Measurements from ENCODE around the gene BPIFB2.

BPIFB2 gene

DNA sequence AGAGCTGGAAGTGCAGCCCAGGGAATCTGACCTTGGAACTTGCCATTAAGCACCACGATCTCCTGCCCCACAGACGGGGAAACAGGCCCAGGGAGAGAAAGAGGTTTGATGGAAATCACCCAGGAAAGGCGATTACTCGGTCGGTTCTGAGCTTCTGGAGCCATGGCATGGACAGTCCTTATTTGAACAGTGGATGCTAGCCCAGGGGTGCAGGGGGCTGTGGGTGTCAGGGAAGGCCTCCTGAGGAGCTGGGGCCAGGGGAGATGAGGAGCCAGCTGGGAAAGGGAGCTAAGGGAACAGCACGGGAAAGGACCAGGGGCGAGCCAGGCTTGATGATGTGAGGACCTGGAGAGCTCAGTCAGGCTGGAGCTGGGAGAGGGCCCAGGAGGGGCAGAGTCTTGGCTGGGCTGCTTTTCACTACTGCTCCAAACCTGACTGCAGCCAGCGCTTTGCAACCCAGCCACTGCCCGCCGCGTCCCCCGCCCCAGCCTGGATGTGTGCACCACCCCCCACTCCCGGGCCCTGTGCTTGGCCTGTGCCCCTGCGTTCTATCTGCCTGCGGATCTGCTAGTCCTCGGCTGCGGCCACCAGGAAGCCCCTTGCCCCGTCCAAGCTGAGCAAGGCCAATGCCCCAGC is 21.1 kb upstream of the BPIFB2 start:
- DNase-seq: no peak

DNA sequence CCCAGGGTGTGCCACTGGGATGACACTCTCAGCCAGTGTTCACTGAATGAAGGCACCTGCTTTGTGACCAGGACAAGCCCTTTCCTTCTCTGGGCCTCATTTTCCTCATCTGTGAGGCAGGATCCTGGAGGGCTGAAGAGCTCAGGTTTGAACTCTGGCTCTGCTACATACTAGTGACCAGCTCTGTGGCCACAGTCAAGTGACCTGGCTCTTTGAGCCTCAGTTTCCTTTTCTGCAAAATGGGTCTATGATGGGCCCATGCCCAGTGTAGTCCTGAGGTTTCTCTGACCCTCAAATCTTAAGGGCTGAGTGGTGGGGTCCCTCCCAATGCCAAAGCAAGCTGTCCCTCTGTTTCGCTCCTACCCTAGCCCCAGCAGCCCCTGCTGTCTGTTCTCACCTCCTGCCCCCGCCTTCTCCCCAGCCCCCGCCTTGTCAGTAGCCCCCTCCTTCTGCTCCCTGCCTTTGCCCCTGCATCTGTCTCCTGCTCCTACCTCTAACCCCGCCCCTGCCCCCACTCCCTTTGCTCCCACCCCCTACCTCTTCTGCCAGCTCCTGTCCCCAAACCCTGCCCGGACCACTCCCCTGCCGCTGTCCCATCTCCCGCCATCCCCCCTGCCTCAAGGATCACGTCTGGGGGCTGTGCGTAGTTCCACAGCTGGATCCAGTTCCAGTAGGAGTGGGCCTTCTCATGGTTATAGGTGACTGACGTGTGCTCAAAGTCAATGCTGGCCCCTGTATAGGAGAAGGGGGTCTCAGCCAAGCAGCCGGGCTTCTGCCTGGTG is 20.3 kb upstream of the BPIFB2 start:
- DNase-seq: no peak

- no peak for DNase-seq
Observed at GRCh38 chr20:32988008-32988407, 19.5 kb upstream of the BPIFB2 start.

GRCh38 chr20:32989507-32990283 is 17.8 kb upstream of the BPIFB2 start:
- no peak for DNase-seq

DNA sequence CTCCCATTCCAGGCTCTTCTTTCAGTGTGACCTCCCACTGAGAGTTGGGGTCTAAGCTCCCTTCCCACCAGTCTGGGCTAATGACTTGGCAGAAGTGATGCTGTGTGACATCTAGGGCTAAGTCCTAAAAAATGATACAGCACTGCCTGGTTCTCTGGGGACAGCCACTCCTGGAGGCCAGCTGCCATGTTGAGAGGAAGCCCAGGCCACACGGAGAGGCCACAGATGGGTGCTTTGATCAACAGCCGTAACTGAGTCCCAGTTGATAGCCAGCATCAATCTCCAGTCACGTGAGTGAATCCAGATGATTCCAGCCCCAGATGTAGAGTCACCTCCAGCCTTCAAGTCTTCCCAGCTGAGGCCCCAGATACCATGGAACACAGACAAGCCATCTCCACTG is 17.1 kb upstream of the BPIFB2 start:
- DNase-seq: no peak

- no peak for DNase-seq
Observed at GRCh38 chr20:32991383-32991782, 16.1 kb upstream of the BPIFB2 start.

DNA sequence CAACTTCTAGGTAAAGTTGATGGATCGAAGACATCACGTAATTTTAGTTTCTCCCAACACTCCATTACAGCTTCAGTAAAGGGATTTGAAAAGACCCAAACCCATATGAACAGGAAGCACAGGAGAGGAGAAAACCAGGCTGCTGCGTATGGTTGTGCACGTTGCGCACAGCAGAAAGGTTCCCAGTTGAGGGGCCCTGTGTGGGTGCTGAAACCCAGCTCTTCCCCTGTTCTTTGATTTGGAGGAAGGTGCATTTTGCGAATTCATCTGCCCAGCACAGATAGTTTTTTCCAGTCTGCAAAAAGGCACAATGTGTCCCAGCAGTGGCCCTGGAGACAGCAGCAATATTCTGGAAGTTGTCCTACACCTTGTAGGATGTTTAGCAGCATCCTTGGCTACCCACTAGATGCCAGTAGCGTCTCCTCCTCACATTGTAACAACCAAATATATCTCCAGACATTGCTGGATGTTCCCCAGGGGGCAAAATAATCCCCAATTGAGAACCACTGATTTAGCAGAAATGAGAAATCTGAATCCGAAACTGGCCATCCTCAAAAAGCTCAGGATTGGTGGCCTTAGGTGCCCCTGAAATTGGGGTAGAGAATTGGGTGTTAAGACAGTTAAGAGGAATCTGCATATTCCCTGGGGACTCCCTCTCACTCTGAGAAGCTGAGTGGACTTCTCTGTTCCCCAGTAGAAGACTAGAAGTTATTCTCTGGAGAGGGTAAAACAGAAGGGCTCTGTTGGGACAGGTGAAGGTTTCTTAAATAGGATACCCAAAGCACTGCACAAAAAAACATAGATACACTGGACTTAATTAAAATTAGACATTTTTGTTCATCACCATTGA is 15.5 kb upstream of the BPIFB2 start:
- DNase-seq: no peak

DNA sequence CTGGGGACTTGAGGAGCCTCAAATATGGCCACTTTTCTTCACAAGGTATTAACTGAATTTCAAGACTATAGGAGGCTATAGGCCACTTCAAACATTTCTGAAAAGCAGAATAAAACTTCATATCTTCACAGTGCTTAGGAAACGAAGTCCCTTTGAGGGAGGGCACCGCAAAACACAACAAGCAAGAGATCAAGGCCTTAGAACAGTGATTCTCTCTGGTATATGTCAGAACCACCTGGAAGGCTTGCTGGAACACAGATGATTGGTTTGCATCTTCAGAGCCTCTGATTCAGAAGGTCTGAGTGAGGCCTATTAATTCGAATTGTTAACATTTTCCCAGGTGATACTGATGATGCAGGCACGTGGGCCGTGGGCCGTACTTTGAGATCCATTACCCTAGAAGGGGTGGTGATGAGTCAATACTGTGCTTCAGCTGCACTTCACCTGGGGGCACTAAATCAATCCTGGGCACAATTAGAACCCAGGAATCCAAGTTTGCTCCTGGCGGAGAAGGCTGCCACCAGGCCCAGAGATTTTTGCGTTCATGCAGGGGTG is 13.9 kb upstream of the BPIFB2 start:
- no peak for DNase-seq

DNA sequence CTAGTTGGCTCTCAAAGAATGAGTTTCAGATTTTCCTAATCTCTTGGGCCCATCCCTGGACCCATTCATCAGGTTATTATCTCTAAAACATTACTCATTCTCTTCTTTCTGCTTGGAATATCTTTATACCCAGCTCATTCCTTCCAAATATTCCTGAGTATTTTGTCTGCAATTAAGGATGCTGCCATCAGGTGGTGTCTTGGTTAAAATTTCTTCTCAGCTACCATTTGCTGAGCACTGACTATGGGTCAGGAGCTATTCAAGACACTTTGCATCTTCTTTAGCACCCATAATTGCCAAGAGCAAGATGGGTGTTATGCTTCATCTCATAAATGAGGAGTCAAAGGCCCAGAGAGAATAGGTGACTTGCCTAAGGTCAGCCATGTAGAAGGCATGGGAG is 11.7 kb upstream of the BPIFB2 start:
- DNase-seq: no peak

DNA sequence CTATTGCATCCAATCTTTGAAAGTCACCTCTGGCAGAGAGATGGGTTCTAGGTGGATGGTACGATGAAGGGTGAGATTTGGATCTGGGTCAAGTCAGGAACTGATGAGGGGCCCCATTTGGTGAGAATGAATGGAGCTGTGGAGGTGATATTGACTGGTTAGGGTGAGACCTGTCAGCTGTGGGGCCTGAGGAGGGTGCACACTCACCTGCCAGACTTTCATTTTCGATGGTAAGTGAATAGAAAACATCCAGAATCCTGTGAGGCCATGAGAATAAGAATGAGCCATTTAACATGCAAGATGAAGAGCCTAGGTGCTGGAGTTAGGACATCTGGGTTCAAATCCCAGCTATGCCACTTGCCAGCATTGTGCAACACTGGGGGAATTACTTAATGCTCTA is 10.1 kb upstream of the BPIFB2 start:
- no peak for DNase-seq

DNA sequence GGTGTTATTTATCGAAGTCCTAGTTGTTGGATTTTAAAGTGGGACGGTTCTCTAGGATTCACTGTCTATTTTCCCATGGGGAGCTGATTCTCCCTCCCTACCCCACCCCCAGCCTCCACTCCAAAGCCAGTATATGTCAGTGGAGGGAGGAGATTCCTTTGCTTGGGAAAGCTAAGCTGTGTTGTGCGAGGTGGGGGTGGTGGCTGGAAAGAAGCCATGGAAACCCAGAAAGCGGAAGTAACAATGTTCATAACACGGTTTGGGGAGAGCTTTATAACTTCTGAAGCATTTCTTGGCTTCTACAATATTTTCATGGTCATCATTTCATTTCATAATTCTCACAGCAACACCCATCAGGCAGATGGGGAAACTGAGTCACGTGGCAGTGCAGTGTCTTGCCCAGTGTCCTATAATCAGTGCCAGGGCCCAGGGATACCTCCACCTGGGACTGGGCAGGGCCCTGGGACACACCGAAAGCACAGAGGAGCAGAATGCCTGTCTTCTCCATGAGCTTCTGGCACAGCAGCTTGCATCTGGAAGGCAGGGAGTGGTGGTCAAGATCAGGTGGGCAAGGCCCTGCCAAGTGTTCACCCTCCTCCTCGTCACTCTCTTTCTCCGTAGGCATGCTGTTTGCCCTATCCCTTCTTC is 7.8 kb upstream of the BPIFB2 start:
- no peak for DNase-seq

GRCh38 chr20:33000802-33001466 is 6.6 kb upstream of the BPIFB2 start:
- DNase-seq: no peak

DNA sequence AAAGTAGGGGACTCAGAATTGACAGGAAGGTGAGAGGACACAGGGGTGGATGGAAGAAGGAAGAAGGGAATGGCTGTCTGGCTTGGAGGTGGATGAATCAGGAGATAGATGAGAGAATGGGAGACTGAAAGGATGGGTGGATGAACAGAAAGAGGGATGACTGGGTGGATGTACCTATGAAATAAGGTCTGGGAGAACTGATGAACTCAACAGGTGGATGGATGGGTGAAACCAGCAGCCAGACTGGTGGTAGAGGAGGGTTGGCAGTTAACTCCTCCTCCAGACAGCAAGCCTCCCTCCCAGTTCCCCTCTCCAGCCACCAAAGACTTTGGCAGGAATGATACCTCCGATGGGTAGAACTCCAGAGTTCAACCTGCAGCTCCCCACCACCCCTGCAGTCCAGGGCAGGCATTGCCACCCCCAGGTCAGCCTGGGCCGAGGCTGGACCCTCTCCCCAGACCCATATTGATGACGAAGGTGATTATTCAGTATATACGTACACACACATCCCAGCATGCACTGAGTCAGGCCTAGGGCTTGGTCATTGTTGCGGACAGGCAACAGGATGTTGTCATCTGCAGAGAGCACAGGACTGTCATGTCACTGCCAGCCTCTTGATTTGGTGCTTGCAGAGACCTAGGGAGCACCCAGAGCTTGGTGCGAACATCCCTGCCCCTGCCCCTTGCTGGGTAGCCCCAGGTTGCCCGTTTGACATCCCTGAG is 5.3 kb upstream of the BPIFB2 start:
- DNase-seq: no peak

- no peak for DNase-seq
Observed at GRCh38 chr20:33004141-33004751, 3.3 kb upstream of the BPIFB2 start, which contains the start of gene SUN5. Gene SUN5 (minus strand): TSS chr20:33004433. CDS start chr20:33004340, 93 bp downstream.

GRCh38 chr20:33005132-33005566 is 2.4 kb upstream of the BPIFB2 start:
- DNase-seq: no peak

- DNase-seq: no peak
Observed at GRCh38 chr20:33005908-33006775, 1.4 kb upstream of the BPIFB2 start.

DNA sequence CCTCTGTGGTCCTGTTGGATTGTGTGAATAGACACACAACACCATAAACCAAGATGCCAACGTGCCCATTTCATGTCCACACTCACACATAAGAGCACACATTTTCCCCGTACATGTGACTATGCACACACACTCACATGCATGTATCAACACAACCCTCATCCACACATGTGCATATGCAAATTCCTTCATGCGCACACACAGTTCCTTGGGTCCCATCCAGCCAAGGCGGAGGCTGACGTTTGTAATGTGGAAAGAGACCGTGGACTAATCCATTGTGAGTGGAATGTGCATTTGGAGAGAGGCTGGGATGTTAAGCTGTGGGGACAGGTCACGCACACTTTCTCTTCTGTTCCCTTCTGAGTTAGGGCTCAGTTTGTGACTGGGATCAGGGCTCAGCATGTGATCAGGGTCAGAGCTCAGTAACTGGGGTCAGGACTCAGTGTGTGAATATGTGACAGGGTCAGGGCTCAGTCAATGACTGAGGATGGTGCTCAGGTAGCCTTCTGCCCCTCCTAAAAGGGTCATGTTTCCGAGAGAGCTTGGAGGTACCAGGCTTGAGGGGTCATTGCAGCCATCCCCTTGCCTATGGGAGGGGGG is 628 bp upstream of the BPIFB2 start:
- no peak for DNase-seq

- no peak for DNase-seq
Observed at GRCh38 chr20:33008336-33009213, 1.1 kb downstream of the BPIFB2 start.
